ENCODE measurements around the gene PNLIPRP1.

PNLIPRP1 gene

DNA sequence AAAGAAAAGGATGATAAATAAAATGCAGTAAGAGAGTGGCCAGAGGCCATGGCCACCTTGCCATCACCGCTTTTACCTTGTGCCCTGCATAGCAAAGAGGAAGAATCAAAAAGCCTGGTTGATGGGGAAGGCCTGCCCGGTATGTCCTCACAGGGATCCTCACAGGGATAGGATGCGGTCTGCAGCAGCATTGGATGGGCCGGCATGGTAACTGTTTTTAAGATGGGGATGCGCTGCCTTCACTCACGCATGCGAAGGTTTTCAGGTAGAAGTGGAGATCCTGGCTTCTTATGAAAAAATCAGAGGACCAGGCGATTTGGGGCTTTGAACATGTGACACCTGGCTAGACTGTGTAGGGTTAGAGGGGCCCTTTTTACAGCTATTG lies 42.4 kb downstream of the PNLIPRP1 start:
- no peak overlapping the region for H3K4me3 ChIP-seq (ENCODE audit: low read depth, low read length)
- CTCF ChIA-PET, result no interaction called here
- POLR2A ChIA-PET, result no interaction called here
- no peak for DNase-seq (ENCODE audit: low read depth, low spot score)
- TF ChIP-seq, protein P1, sequence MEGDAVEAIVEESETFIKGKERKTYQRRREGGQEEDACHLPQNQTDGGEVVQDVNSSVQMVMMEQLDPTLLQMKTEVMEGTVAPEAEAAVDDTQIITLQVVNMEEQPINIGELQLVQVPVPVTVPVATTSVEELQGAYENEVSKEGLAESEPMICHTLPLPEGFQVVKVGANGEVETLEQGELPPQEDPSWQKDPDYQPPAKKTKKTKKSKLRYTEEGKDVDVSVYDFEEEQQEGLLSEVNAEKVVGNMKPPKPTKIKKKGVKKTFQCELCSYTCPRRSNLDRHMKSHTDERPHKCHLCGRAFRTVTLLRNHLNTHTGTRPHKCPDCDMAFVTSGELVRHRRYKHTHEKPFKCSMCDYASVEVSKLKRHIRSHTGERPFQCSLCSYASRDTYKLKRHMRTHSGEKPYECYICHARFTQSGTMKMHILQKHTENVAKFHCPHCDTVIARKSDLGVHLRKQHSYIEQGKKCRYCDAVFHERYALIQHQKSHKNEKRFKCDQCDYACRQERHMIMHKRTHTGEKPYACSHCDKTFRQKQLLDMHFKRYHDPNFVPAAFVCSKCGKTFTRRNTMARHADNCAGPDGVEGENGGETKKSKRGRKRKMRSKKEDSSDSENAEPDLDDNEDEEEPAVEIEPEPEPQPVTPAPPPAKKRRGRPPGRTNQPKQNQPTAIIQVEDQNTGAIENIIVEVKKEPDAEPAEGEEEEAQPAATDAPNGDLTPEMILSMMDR (IDR thresholded peaks at IDR 0.05; ENCODE audit: insufficient read depth, low read length, missing control alignments), result no peak

GRCh38 chr10:116634126-116634975 lies 43.6 kb downstream of the PNLIPRP1 start:
- H3K4me3 ChIP-seq (ENCODE audit: low read depth, low read length), result no peak overlapping the region
- TF ChIP-seq, protein P1 (IDR thresholded peaks at IDR 0.05; ENCODE audit: insufficient read depth, low read length, missing control alignments), result no peak
- POLR2A ChIA-PET, result no interaction called here
- CTCF ChIA-PET, result no interaction called here
- DNase-seq (ENCODE audit: low read depth, low spot score), result no peak

GRCh38 chr10:116636385-116636784 lies 45.6 kb downstream of the PNLIPRP1 start:
- TF ChIP-seq, protein P1 (IDR thresholded peaks at IDR 0.05; ENCODE audit: insufficient read depth, low read length, missing control alignments), result no peak
- POLR2A ChIA-PET, result no interaction called here
- no peak for DNase-seq (ENCODE audit: low read depth, low spot score)
- CTCF ChIA-PET, result no interaction called here
- H3K4me3 ChIP-seq (ENCODE audit: low read depth, low read length), result no peak overlapping the region

GRCh38 chr10:116636976-116637375 lies 46.2 kb downstream of the PNLIPRP1 start:
- no peak overlapping the region for H3K4me3 ChIP-seq (ENCODE audit: low read depth, low read length)
- no peak for DNase-seq (ENCODE audit: low read depth, low spot score)
- ChIA-PET POLR2A (no interaction called here), CTCF (no interaction called here)
- TF ChIP-seq, protein P1 (IDR thresholded peaks at IDR 0.05; ENCODE audit: insufficient read depth, low read length, missing control alignments), result no peak

GRCh38 chr10:116637830-116638229 lies 47.1 kb downstream of the PNLIPRP1 start:
- ChIA-PET POLR2A (no interaction called here), CTCF (no interaction called here)
- no peak overlapping the region for H3K4me3 ChIP-seq (ENCODE audit: low read depth, low read length)
- TF ChIP-seq, protein P1 (IDR thresholded peaks at IDR 0.05; ENCODE audit: insufficient read depth, low read length, missing control alignments), result no peak
- no peak for DNase-seq (ENCODE audit: low read depth, low spot score)

- no peak overlapping the region for H3K4me3 ChIP-seq (ENCODE audit: low read depth, low read length)
- ChIA-PET POLR2A (no interaction called here), CTCF (no interaction called here)
- no peak for DNase-seq (ENCODE audit: low read depth, low spot score)
- TF ChIP-seq, protein P1 (IDR thresholded peaks at IDR 0.05; ENCODE audit: insufficient read depth, low read length, missing control alignments), result no peak
Observed at GRCh38 chr10:116646502-116646901, 55.7 kb downstream of the PNLIPRP1 start.

Measured in AG04449 (cell line).